GM23248 (cell line): ENCODE results near the gene EML4. TPM values are rescaled to one million over a fixed set of nuclear protein-coding genes. Genes with fewer than 3 reads are reported as not detected.

Experiments used
- DNase-seq: peaks from one replicate; pipeline ENCODE4 v3.0.0-alpha.2; 2015
- H2AFZ ChIP-seq: fragments of 200-600 bp; sonication (generic); 2 replicates; pipeline ENCODE4 v1.6.1; 2016; ENCODE audit warnings: antibody characterized with exemption
- H3F3A ChIP-seq: fragments of 200-600 bp; sonication (generic); 2 replicates; pipeline ENCODE4 v1.6.1; 2016; ENCODE audit warnings: mild to moderate bottlenecking, antibody characterized with exemption, mixed run types; ENCODE audit not compliant: insufficient read depth
- H3K27ac ChIP-seq: fragments of 200-600 bp; sonication (generic); 2 replicates; pipeline ENCODE4 v1.5.1; 2016; ENCODE audit warnings: mild to moderate bottlenecking
- H3K27me3 ChIP-seq: fragments of 200-600 bp; sonication (generic); replicated peaks from 2 replicates; pipeline ENCODE4 v1.6.1; 2016; ENCODE audit warnings: mild to moderate bottlenecking; ENCODE audit not compliant: insufficient read depth
- H3K36me3 ChIP-seq: fragments of 200-600 bp; sonication (generic); 2 replicates; pipeline ENCODE4 v1.6.1; 2016; ENCODE audit warnings: low read depth, mild to moderate bottlenecking
- H3K4me1 ChIP-seq: fragments of 200-600 bp; sonication (generic); 2 replicates; pipeline ENCODE4 v1.6.1; 2016; ENCODE audit warnings: mild to moderate bottlenecking; ENCODE audit not compliant: insufficient read depth
- H3K4me2 ChIP-seq: fragments of 200-600 bp; sonication (generic); one replicate; pipeline ENCODE4 v1.6.1; 2016; ENCODE audit warnings: mild to moderate bottlenecking; ENCODE audit not compliant: unreplicated experiment
- H3K4me3 ChIP-seq: fragments of 200-600 bp; sonication (generic); 2 replicates; pipeline ENCODE4 v1.5.1; 2016; ENCODE audit warnings: mild to moderate bottlenecking
- H3K79me2 ChIP-seq: fragments of 200-600 bp; sonication (generic); 2 replicates; pipeline ENCODE4 v1.6.1; 2016; ENCODE audit warnings: mild to moderate bottlenecking; ENCODE audit not compliant: insufficient read depth
- H3K9ac ChIP-seq: fragments of 200-600 bp; sonication (generic); 2 replicates; pipeline ENCODE4 v1.6.1; 2016; ENCODE audit warnings: mild to moderate bottlenecking
- H3K9me2 ChIP-seq: fragments of 200-600 bp; sonication (generic); 2 replicates; pipeline ENCODE4 v1.6.1; 2016; ENCODE audit warnings: mixed run types, mild to moderate bottlenecking, moderate library complexity; ENCODE audit not compliant: insufficient read depth
- H3K9me3 ChIP-seq: fragments of 200-600 bp; sonication (generic); one replicate; pipeline ENCODE4 v1.6.1; 2017; ENCODE audit warnings: low read depth
- H4K20me1 ChIP-seq: fragments of 200-600 bp; sonication (generic); 2 replicates; pipeline ENCODE4 v1.6.0; 2016; ENCODE audit not compliant: insufficient read depth
- EZH2 ChIP-seq: fragments of 200-600 bp; sonication (generic); IDR thresholded peaks from 2 replicates; pipeline ENCODE4 v1.6.1; 2018; ENCODE audit warnings: antibody characterized with exemption, mild to moderate bottlenecking; ENCODE audit not compliant: insufficient read depth, poor library complexity, severe bottlenecking
- EZH2phosphoT487 ChIP-seq: fragments of 200-600 bp; sonication (generic); IDR thresholded peaks from 2 replicates; pipeline ENCODE4 v1.6.1; 2018; ENCODE audit warnings: antibody characterized with exemption, moderate library complexity, mild to moderate bottlenecking, low read depth; ENCODE audit not compliant: insufficient read depth
- WGBS, 2 experiments: methylation state at CpG; one replicate each; pipeline ENCODE4 v1.1.6; 2015 to 2017; ENCODE audit warnings: low lambda C conversion rate in 2 of 2, low coverage in 1 of 2; ENCODE audit errors: missing lambda C conversion rate in 2 of 2; 5-methylcytosine and 5-hydroxymethylcytosine counted together
- in situ Hi-C: fragments of 300-500 bp; cut with MboI; formaldehyde crosslinking; loops from 2 replicates; pipeline ENCODE4 v1.15.0; 2020
- polyA plus RNA-seq: library from polyadenylated mRNA; unstranded; fragments of >200 nt; fragmentation: Nextera tagmentation; extraction: Ambion mirVana; gene quantifications from 2 replicates; pipeline ENCODE4 v1.2.1, GENCODE V29; 2016
- total RNA-seq: library from RNA; depleted of rRNA; stranded (reverse); fragments of >200 nt; shearing (Covaris generic); gene quantifications from 2 replicates; pipeline ENCODE4 v1.2.3, GENCODE V29; 2014

EML4 gene
- total and polyA plus RNA-seq, 2 experiments from 2014 or later = 19.3 to 21.7 TPM

DNA sequence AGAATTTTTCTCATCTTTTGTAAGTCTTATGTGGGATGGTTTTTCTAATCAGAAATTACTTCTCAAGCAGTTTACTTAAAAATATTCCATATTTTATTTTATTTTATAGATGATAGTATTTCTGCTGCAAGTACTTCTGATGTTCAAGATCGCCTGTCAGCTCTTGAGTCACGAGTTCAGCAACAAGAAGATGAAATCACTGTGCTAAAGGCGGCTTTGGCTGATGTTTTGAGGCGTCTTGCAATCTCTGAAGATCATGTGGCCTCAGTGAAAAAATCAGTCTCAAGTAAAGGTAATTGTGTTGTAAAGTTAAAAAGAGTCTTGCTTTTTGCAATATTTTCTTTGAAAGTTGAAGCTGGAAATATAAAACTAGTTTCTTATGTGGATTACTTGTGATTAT is 76.2 kb downstream of the EML4 start:
- Histone ChIP-seq H3K4me2 (no peak overlapping the region), H3K27me3 (no peaks in the 10 kb centered on the region), H3K4me1 (no peaks in the 10 kb centered on the region), H4K20me1 (no peaks in the 10 kb centered on the region), H3K4me3 (no peak overlapping the region), H3K36me3 (no peaks in the 10 kb centered on the region), H2AFZ (no peak overlapping the region), H3K27ac (no peak overlapping the region), H3K9ac (no peak overlapping the region), H3K9me2 (no peaks in the 10 kb centered on the region), H3F3A (no peaks in the 10 kb centered on the region), H3K79me2 (peaks cover 13% of the 10 kb centered on the region), H3K9me3 (no peaks in the 10 kb centered on the region)
- no peak for TF ChIP-seq EZH2phosphoT487
- TF ChIP-seq EZH2 = no peak
- in situ Hi-C loops = no loop called here
- DNase-seq = no peak
- 98 to 99% methylated on average over 4 of the region's 4 CpGs for WGBS, 2 experiments

GRCh38 chr2:42246562-42246961 is 77.4 kb downstream of the EML4 start:
- Histone ChIP-seq H3K4me2 (no peak overlapping the region), H3K79me2 (peaks cover 6% of the 10 kb centered on the region; the same call in 1 of the 2 replicates), H3K27ac (no peak overlapping the region), H3K9me2 (no peaks in the 10 kb centered on the region), H3K9ac (no peak overlapping the region), H3K9me3 (no peaks in the 10 kb centered on the region), H3K27me3 (no peaks in the 10 kb centered on the region), H3F3A (no peaks in the 10 kb centered on the region), H4K20me1 (no peaks in the 10 kb centered on the region), H3K36me3 (no peaks in the 10 kb centered on the region), H3K4me3 (no peak overlapping the region), H3K4me1 (no peaks in the 10 kb centered on the region), H2AFZ (no peak overlapping the region)
- DNase-seq = no peak
- 61 to 67% methylated on average over 1 of the region's 1 CpG for WGBS, 2 experiments
- no peak for TF ChIP-seq EZH2phosphoT487
- TF ChIP-seq EZH2 = no peak
- in situ Hi-C loops = no loop called here

DNA sequence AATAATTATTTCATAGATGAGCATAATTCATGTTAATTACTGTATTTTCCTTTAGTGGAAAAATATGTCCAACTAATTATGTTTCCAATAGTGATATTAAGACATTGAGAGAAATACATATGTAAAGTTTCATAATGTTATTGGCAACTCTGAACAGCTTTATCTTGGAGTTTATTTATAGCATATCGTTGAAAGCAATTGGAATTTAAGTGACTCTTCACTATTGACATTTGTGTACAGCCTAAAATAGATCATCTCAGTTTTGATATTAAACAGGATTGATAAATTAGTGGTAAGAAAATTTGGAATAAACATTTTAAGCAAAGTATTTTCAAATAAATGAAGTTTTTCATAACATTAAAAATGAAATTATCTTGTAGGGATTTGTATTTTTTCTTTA is 79.7 kb downstream of the EML4 start:
- H3K9me2 ChIP-seq = no peaks in the 10 kb centered on the region
- no peak overlapping the region for H3K4me3 ChIP-seq
- H3K27ac ChIP-seq = no peak overlapping the region
- TF ChIP-seq EZH2phosphoT487 (no peak), EZH2 (no peak)
- H3K36me3 ChIP-seq = no peaks in the 10 kb centered on the region
- H4K20me1 ChIP-seq = no peaks in the 10 kb centered on the region
- no peak for DNase-seq
- no peaks in the 10 kb centered on the region for H3K27me3 ChIP-seq
- H3K79me2 ChIP-seq = no peaks in the 10 kb centered on the region
- in situ Hi-C loops = no loop called here
- H3F3A ChIP-seq = no peaks in the 10 kb centered on the region
- no peak overlapping the region for H3K4me2 ChIP-seq
- H2AFZ ChIP-seq = no peak overlapping the region
- H3K4me1 ChIP-seq = no peaks in the 10 kb centered on the region
- no peak overlapping the region for H3K9ac ChIP-seq
- 32 to 53% methylated on average over 1 of the region's 1 CpG for WGBS, 2 experiments
- no peaks in the 10 kb centered on the region for H3K9me3 ChIP-seq

DNA sequence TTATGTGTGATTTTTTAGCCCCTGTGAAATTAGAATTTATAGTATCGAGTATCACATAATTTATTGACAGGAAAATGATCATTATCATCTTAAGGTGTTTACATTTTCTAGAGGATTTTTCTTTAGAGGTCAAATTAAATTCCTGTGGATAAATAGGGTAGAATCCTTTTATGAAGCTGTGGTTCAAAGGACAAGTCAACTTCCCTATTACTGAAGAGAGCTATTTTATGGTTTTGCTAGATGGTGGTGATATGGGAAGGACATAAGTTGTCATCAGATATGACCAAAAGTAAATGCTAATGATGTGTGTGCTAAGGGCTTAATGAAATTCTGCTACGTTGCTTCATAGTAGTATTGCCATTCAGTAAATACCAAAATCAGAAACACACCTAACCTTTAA is 80.1 kb downstream of the EML4 start:
- in situ Hi-C loops = no loop called here
- no peak overlapping the region for H3K4me2 ChIP-seq
- H3K36me3 ChIP-seq = no peaks in the 10 kb centered on the region
- no peak overlapping the region for H3K4me3 ChIP-seq
- H3K9me3 ChIP-seq = no peaks in the 10 kb centered on the region
- TF ChIP-seq EZH2phosphoT487 (no peak), EZH2 (no peak)
- H3K9me2 ChIP-seq = no peaks in the 10 kb centered on the region
- 80 to 81% methylated on average over 2 of the region's 2 CpGs for WGBS, 2 experiments
- no peak overlapping the region for H2AFZ ChIP-seq
- H3K79me2 ChIP-seq = no peaks in the 10 kb centered on the region
- H3K27me3 ChIP-seq = no peaks in the 10 kb centered on the region
- no peak for DNase-seq
- H3K4me1 ChIP-seq = no peaks in the 10 kb centered on the region
- no peaks in the 10 kb centered on the region for H3F3A ChIP-seq
- H3K9ac ChIP-seq = no peak overlapping the region
- no peak overlapping the region for H3K27ac ChIP-seq
- H4K20me1 ChIP-seq = no peaks in the 10 kb centered on the region

DNA sequence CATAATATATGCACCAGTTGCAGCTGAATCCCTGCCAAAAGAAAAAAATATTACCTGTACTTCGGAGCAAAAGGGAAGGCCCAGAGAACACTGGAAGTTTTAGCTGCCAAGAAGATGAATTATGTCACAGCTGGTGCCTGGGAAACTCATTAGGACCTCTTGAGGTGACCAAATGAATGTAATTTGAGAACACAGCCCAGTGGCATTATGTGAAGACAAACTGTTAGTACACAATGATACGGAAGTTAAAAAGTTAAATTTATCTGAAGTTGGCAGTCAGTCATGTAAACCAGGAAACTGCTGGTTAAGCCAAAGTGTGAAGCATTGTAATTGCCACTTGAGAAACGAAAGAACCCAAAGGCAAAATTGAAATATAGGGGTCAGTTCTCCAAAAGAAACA is 80.7 kb downstream of the EML4 start:
- H2AFZ ChIP-seq = no peak overlapping the region
- no peaks in the 10 kb centered on the region for H3K9me3 ChIP-seq
- no peak overlapping the region for H3K9ac ChIP-seq
- no peaks in the 10 kb centered on the region for H3K36me3 ChIP-seq
- no peaks in the 10 kb centered on the region for H3K27me3 ChIP-seq
- no peak overlapping the region for H3K4me2 ChIP-seq
- no peak for DNase-seq
- TF ChIP-seq EZH2 = no peak
- no peak for TF ChIP-seq EZH2phosphoT487
- in situ Hi-C loops = no loop called here
- H3K9me2 ChIP-seq = no peaks in the 10 kb centered on the region
- no peaks in the 10 kb centered on the region for H3F3A ChIP-seq
- WGBS, 2 experiments = 93 to 98% methylated on average over 3 of the region's 3 CpGs
- no peak overlapping the region for H3K4me3 ChIP-seq
- H3K79me2 ChIP-seq = no peaks in the 10 kb centered on the region
- no peaks in the 10 kb centered on the region for H3K4me1 ChIP-seq
- no peaks in the 10 kb centered on the region for H4K20me1 ChIP-seq
- no peak overlapping the region for H3K27ac ChIP-seq
